GM21423 (cell line): ENCODE data around the gene PPP2R5D.
A peak's percentile ranks its signal among the peaks of the same experiment; 100 is the strongest.

Experiments
- ATAC-seq: cut with Tn5 transposase; IDR thresholded peaks from one replicate; pipeline ENCODE4 v1.9.1; 2021; ENCODE audit warnings: mild to moderate bottlenecking, moderate library complexity; ENCODE audit not compliant: unreplicated experiment

The PPP2R5D gene

GRCh38 chr6:43053545-43054205 is 69.3 kb downstream of the PPP2R5D start, which contains the start of gene CUL7:
Gene CUL7 (minus strand): TSS chr6:43053851. CDS start chr6:43052788, 1,063 bp downstream.
- ATAC-seq = peak; percentile 90

DNA sequence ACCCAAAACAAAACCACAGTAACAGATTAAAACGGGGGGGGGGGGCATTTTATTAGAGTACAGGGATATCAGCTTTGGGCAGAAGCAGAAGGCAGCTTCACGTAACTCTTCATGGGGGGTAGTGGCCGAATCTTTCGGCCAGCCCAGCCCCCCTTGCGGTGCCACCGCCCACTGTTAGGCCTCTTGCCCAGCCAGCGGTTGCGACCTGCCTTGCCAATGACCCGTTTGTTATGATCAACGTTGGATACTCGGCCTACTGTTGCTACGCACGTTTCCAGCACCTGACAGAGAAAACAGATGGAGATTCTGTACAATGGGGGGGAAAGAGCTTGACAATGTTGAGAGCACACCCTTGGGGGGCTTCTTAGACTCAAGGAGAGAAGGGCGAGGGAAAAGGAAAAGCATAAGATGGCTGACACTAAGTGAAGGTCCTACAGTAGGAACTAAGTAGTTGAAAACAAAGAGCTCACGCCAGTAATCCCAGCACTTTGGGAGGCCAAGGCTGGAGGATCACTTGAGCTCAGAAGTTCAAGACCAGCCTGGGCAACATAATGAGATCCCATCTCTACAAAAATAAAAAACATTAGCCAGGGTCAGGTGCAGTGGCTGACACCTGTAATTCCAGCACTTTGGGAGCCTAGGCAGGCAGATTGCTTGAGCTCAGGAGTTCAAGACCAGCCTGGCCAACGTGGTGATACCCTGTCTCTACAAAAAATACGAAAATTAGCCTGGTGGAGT is 70.0 kb downstream of the PPP2R5D start:
- no peak for ATAC-seq

DNA sequence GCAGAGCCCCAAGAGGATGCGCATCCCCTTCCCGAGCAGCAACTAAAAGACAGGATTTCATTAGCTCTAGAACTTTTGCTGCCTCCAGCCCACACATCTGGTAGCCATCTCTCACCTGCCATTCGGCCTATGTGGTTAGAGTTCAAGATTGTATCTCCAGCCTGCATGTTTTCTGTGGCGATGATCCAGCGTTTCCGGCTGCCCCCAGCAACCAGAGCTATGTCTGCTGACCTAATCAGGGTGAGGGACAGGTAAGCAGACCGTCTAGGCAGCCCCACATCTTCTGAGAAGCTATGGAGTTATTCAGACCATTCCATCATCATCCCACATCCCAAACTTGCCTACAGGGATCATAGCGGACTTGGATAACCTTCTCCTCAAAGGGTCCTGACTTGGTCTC is 71.6 kb downstream of the PPP2R5D start:
- no peak for ATAC-seq

DNA sequence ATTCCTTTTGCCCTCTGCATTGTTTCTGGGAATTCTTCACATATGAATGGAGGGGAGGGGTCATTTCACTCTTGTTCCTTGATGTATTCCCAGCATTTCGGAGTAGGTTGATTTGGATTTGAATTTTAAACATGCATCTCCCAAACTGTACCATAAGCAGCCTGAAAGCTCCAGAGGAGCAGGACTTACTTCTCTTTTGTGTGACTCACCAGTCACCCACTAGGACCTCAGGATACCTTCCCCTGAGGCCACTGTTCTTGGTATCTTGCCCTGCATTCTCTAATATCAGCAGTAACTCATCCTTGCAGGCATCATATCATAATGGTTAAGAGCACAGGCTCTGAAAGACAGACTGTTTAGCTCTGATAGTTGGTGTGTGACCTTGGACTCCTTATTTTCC is 74.2 kb downstream of the PPP2R5D start:
- no peak for ATAC-seq

- ATAC-seq = peak; percentile 91
Measured at GRCh38 chr6:43059168-43060033, 75.0 kb downstream of the PPP2R5D start, which contains the start of the genes KLC4 and MRPL2. Gene KLC4 (plus strand): TSS chr6:43059631. CDS start chr6:43061336, 1,705 bp downstream. Gene MRPL2 (minus strand): TSS chr6:43059434. CDS start chr6:43059381, 53 bp downstream.

DNA sequence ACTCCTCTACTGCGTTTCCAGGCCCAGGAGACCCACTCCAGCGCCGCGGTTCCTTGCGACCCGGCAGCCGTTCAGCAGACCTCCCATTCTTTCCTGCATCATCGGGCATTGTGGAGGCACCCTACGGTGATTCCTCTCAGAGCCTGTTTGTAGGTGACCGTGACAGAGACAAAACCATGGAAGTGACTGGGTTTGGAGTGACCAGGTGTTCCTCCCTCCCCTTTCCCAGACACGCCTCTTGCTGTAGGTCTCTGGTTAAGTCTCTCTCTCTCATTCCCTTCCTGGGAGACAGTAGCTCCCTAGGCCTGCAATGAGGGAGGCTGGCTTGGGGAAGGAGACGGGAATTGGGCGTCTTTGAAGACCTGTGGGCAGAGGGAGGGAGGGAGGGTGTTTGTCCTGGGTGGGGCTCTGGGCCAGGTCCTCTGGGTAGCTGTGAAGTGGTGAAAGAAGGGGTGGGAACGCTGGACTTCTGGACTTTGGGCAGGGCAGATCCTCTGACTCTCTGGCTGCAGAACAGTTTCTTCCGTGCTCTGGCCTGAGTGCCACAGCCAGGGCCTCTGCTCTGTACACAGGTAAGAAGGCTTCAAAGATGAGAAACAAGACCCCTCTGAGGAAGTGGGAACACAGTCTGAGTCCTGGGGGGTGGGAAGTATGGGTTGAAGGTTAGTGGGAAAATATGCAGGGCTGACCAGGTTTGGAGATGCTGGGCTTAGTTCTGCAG is 75.8 kb downstream of the PPP2R5D start:
- no peak for ATAC-seq

- no peak for ATAC-seq
Measured at GRCh38 chr6:43060755-43061633, 76.6 kb downstream of the PPP2R5D start.

- no peak for ATAC-seq
Measured at GRCh38 chr6:43061861-43062260, 77.5 kb downstream of the PPP2R5D start.
